A673 (cell line): ENCODE data around the gene SUCLG2.

ENCODE experiments used
- CTCF ChIP-seq: fragments of 300-800, 200-600 bp; sonication (generic); conservative IDR thresholded peaks from 2 replicates; pipeline ENCODE4 v1.5.1; 2017; ENCODE audit warnings: low read depth, mild to moderate bottlenecking, antibody characterized with exemption, low read length, moderate library complexity, mixed read lengths
- EZH2 ChIP-seq: fragments of 200-600 bp; sonication (generic); IDR thresholded peaks from 2 replicates; pipeline ENCODE4 v1.6.1; 2017; ENCODE audit warnings: borderline replicate concordance, low read depth, mild to moderate bottlenecking, mixed read lengths, antibody characterized with exemption, low read length; ENCODE audit not compliant: poor library complexity, severe bottlenecking

- no peak for TF ChIP-seq CTCF
- no peak for TF ChIP-seq EZH2
Measured at GRCh38 chr3:67656614-67657013, 2.2 kb upstream of the SUCLG2 start.
